Stimulated activated memory B cell treated with anti-CD40 and anti-IgM and Interleukin-4, amounts not matched to agents 10 μg/mL and 1 μg/mL and 100 μg/mL, for 72 hours (primary cell): ENCODE measurements around the gene GDF7.

ENCODE experiments used
- ATAC-seq: fragments of 150-1000 bp; cut with Tn5 transposase; 2 replicates; pipeline ENCODE4 v1.10.0; 2021
- H3K27ac Mint-ChIP-seq: one replicate; pipeline ENCODE4 v1.8.0; 2022; ENCODE audit warnings: mild to moderate bottlenecking, mixed read lengths
- H3K27me3 Mint-ChIP-seq: one replicate; pipeline ENCODE4 v1.8.0; 2022; ENCODE audit warnings: mixed read lengths
- H3K36me3 Mint-ChIP-seq: one replicate; pipeline ENCODE4 v1.8.0; 2022; ENCODE audit warnings: mixed read lengths
- H3K4me1 Mint-ChIP-seq: one replicate; pipeline ENCODE4 v1.8.0; 2022; ENCODE audit warnings: mixed read lengths
- H3K4me3 Mint-ChIP-seq: one replicate; pipeline ENCODE4 v1.8.0; 2022; ENCODE audit warnings: mild to moderate bottlenecking, moderate library complexity, mixed read lengths
- H3K9me3 Mint-ChIP-seq: one replicate; pipeline ENCODE4 v1.8.0; 2022; ENCODE audit warnings: mixed read lengths

GDF7 gene

DNA sequence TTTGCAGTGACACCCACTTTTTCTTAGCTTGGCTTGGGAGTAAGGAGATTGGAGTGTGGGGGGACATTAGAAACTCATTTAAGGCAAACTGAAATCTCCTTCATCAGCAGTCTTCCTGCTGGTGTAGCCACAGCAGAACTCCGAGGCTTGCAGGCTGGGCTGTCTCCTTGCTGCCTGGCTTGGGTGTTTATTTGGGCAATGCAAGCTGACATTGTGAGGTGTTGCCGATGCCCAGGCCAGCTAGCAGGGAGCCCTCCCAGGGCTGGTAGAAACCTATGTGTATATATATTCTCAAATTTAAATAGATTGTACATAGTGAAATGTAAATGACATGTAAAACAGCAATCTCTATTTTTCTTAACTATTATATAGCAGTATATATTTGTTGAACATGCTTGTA, 11.8 kb downstream of the GDF7 start:
- ATAC-seq = no peak
- H3K4me3 Mint-ChIP-seq = no peak overlapping the region
- H3K4me1 Mint-ChIP-seq = peaks cover 58% of the 10 kb centered on the region
- no peaks in the 10 kb centered on the region for H3K27me3 Mint-ChIP-seq
- H3K36me3 Mint-ChIP-seq = peaks cover 9% of the 10 kb centered on the region
- H3K9me3 Mint-ChIP-seq = no peaks in the 10 kb centered on the region
- peak overlapping the region; percentile 76 for H3K27ac Mint-ChIP-seq

GRCh38 chr2:20680744-20681375, 13.9 kb downstream of the GDF7 start:
- H3K27ac Mint-ChIP-seq = peak overlapping the region; percentile 68
- no peak for ATAC-seq

GRCh38 chr2:20682167-20682920, 15.4 kb downstream of the GDF7 start:
- H3K4me1 Mint-ChIP-seq = peaks cover 23% of the 10 kb centered on the region
- ATAC-seq = no peak
- H3K27ac Mint-ChIP-seq = peak overlapping the region; percentile 68
- no peaks in the 10 kb centered on the region for H3K9me3 Mint-ChIP-seq
- H3K36me3 Mint-ChIP-seq = peaks cover 35% of the 10 kb centered on the region
- no peak overlapping the region for H3K4me3 Mint-ChIP-seq
- no peaks in the 10 kb centered on the region for H3K27me3 Mint-ChIP-seq

More at GRCh38 chr2:20680744-20681375, 13.9 kb downstream of the GDF7 start:
- H3K9me3 Mint-ChIP-seq = no peaks in the 10 kb centered on the region
- peaks cover 38% of the 10 kb centered on the region for H3K4me1 Mint-ChIP-seq
- peaks cover 22% of the 10 kb centered on the region for H3K36me3 Mint-ChIP-seq
- no peak overlapping the region for H3K4me3 Mint-ChIP-seq
- no peaks in the 10 kb centered on the region for H3K27me3 Mint-ChIP-seq

- H3K9me3 Mint-ChIP-seq = no peaks in the 10 kb centered on the region
- no peak for ATAC-seq
- H3K27me3 Mint-ChIP-seq = no peaks in the 10 kb centered on the region
- H3K4me1 Mint-ChIP-seq = peaks cover 9% of the 10 kb centered on the region
- H3K27ac Mint-ChIP-seq = peak overlapping the region; percentile 68
- no peak overlapping the region for H3K4me3 Mint-ChIP-seq
- H3K36me3 Mint-ChIP-seq = peaks cover 52% of the 10 kb centered on the region
Observed at GRCh38 chr2:20684581-20685063, 17.7 kb downstream of the GDF7 start.

DNA sequence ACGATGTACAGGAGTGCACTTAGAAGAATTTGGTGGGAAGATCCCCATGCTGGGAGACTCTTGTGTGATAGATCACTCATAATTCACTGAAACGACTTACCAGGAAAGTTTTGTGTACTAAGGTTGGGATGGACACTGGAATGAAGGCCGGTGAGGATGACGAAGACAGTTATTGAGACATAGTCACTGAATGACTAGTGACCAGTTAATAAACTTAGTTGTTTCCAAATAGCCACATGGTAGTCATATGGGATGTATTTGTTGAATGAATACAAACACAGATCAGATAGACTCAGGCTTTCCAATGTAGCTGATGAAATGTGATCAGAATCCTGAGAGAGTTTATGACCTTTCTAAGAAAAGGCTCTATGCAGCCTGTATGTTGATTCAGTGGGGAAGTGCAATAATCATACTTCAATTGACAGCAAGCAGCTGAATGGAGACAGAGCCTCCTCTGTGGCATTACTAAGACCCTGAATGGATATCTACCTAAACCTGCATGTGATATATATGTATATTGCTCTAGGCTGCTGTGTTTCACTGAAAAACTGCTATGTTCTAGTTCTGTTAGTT, 20.4 kb downstream of the GDF7 start:
- Mint-ChIP-seq H3K27ac (peak overlapping the region; percentile 20), H3K4me1 (peaks cover 2% of the 10 kb centered on the region), H3K36me3 (peaks cover 63% of the 10 kb centered on the region), H3K4me3 (no peak overlapping the region), H3K27me3 (no peaks in the 10 kb centered on the region), H3K9me3 (no peaks in the 10 kb centered on the region)
- no peak for ATAC-seq

DNA sequence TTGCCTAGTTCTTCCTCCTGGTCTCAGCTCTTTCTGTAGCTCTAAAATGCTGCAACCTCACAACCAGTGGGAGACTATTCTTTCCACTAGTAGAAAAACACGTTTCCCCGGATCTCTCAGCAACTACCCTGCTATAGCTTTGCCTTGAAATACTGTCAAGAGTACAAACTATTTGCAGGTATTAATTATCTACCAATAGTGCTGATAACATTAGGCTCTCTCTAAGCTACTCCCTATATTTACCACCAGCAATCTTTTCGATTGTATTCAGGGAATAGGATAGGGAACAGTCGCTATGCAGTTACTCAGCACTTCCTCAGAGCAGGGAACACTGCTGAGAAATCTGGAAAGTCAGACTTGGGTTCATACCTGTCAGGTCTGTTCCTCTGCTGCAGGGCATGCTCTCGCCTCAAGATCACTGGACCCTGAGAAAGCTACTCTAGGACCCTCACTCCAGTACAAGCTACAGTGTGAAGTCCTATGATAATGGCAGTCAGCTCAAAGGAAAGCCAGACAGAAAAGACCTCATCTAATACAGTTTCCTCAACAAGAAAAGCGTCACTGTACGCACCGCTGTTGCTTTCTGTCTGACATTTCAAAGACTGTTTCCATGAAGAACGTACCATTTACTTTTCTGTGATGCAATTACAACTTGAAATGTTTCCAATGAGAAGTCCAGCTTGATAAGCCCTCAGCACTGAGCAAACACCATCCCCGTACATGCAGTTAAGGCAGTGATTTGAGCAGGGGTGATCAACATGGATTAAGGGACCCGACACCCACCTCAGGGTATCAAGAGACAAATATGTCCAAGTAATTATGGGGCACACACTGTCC, 22.7 kb downstream of the GDF7 start:
- no peak for ATAC-seq
- Mint-ChIP-seq H3K9me3 (no peaks in the 10 kb centered on the region), H3K4me1 (peaks cover 12% of the 10 kb centered on the region), H3K4me3 (no peak overlapping the region), H3K27ac (no peak overlapping the region), H3K27me3 (no peaks in the 10 kb centered on the region), H3K36me3 (peaks cover 53% of the 10 kb centered on the region)

GRCh38 chr2:20691076-20691734, 24.3 kb downstream of the GDF7 start:
- peaks cover 27% of the 10 kb centered on the region for H3K4me1 Mint-ChIP-seq
- H3K27me3 Mint-ChIP-seq = no peaks in the 10 kb centered on the region
- ATAC-seq = no peak
- no peaks in the 10 kb centered on the region for H3K9me3 Mint-ChIP-seq
- peaks cover 49% of the 10 kb centered on the region for H3K36me3 Mint-ChIP-seq
- H3K27ac Mint-ChIP-seq = no peak overlapping the region
- no peak overlapping the region for H3K4me3 Mint-ChIP-seq

DNA sequence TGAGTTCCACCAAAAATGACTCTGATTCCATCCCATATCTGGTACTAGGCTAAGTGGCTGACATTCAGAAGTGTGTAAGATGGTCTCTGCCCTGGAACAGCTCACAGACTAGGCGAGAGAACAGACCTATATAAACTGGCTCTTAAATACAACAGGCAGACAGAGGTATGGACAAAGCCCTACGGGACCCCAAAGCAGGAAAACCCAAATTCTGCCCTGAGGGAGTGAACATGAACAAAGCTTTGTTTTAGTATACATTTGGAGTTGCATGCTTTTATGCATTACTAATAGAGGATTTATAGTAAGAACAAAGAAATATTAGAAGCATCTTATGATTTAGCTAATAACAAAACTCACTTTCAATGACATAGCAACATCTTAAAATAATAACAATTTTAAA, 25.1 kb downstream of the GDF7 start:
- Mint-ChIP-seq H3K27ac (no peak overlapping the region), H3K9me3 (no peaks in the 10 kb centered on the region), H3K27me3 (no peaks in the 10 kb centered on the region), H3K4me3 (no peak overlapping the region), H3K36me3 (peaks cover 46% of the 10 kb centered on the region), H3K4me1 (peaks cover 32% of the 10 kb centered on the region)
- ATAC-seq = no peak

DNA sequence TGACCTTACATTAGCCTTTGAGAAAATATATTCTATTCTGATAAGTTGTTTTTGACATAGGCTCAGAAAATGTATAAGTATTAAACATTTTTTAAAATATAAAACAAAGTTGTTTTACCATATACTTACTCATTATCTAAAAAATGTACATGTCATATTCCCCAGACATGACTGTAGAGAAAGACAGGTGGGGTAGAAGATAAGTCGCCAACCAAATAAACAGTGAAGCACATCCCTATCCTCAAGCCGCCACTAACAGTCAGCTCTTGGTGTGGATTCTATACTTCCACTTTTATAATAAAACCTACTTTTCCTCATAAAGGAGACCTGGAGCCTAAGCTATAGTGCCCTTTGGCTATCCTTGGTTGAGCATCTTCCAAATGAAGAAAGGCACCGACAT, 26.4 kb downstream of the GDF7 start:
- Mint-ChIP-seq H3K9me3 (no peaks in the 10 kb centered on the region), H3K36me3 (peaks cover 40% of the 10 kb centered on the region), H3K27ac (no peak overlapping the region), H3K4me3 (no peak overlapping the region), H3K27me3 (no peaks in the 10 kb centered on the region), H3K4me1 (peaks cover 35% of the 10 kb centered on the region)
- ATAC-seq = no peak

GRCh38 chr2:20696366-20696765, 29.4 kb downstream of the GDF7 start:
- ATAC-seq = no peak
- Mint-ChIP-seq H3K27ac (no peak overlapping the region), H3K4me1 (peaks cover 49% of the 10 kb centered on the region), H3K4me3 (no peak overlapping the region), H3K9me3 (no peaks in the 10 kb centered on the region), H3K27me3 (no peaks in the 10 kb centered on the region), H3K36me3 (peaks cover 23% of the 10 kb centered on the region)

- peaks cover 49% of the 10 kb centered on the region for H3K4me1 Mint-ChIP-seq
- ATAC-seq = no peak
- H3K4me3 Mint-ChIP-seq = no peak overlapping the region
- peaks cover 27% of the 10 kb centered on the region for H3K36me3 Mint-ChIP-seq
- no peaks in the 10 kb centered on the region for H3K9me3 Mint-ChIP-seq
- H3K27me3 Mint-ChIP-seq = no peaks in the 10 kb centered on the region
- no peak overlapping the region for H3K27ac Mint-ChIP-seq
Observed at GRCh38 chr2:20697322-20697934, 30.5 kb downstream of the GDF7 start.

DNA sequence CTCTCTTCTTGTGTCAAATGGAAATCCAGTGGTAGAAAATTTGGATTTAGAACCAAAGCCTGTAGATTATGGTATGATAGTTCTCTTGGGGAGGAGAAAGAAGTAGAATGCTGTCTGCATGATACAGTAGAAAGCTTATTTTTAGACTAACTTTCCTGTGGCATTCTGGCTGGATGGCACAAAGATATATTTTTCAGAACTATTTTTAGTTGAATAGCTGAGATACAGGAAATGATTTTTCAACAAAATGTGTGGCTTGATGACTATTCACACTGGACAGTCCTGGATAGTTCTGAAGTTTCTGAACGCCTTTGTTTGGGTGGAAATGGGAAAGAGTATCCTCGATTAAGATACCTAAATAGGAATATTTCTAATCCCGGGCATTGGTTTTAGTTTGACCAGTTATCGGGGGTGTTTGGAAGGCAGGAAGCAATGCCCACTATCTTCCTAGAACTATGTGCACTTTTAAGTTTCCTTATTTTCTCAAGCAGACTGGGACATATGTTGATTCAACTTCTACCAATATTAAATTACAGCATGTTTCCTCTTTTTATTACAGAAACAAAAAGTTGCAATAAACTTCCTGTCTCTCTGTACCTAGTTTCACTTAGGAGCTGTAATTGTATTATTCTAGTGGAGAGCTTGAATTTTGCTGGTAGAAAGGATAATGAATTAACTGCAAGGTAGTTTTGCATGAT, 32.1 kb downstream of the GDF7 start:
- H3K4me3 Mint-ChIP-seq = no peak overlapping the region

GRCh38 chr2:20702563-20702962, 35.6 kb downstream of the GDF7 start:
- no peak overlapping the region for H3K4me3 Mint-ChIP-seq

More for the DNA sequence above, 32.1 kb downstream of the GDF7 start:
- Mint-ChIP-seq H3K27me3 (no peaks in the 10 kb centered on the region), H3K27ac (peak overlapping the region; percentile 71), H3K9me3 (no peaks in the 10 kb centered on the region), H3K4me1 (peaks cover 43% of the 10 kb centered on the region), H3K36me3 (peaks cover 38% of the 10 kb centered on the region)
- ATAC-seq = no peak

DNA sequence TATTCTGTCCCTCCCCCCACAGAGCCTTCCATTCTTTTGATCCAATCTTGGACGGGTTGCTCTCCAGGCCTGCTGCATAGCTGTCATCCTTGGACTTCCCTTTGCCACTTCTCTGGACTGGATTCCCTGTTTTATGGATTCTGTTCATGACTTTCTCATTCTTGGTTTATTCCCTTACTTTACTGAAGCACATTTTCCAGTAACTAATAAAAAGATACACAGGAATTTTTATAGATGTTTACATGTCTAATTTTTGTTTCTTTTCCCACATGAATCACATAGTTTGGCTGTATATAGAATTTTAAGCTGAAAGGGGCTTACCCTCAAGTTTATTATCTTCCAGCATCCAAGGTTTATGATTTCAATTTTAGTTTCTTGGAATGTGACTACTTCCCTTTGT, 37.9 kb downstream of the GDF7 start:
- no peak for ATAC-seq
- H3K27me3 Mint-ChIP-seq = no peaks in the 10 kb centered on the region
- H3K36me3 Mint-ChIP-seq = peaks cover 34% of the 10 kb centered on the region
- H3K4me1 Mint-ChIP-seq = peaks cover 19% of the 10 kb centered on the region
- no peak overlapping the region for H3K27ac Mint-ChIP-seq
- H3K9me3 Mint-ChIP-seq = no peaks in the 10 kb centered on the region
- no peak overlapping the region for H3K4me3 Mint-ChIP-seq

More at GRCh38 chr2:20702563-20702962, 35.6 kb downstream of the GDF7 start:
- peaks cover 33% of the 10 kb centered on the region for H3K36me3 Mint-ChIP-seq
- no peaks in the 10 kb centered on the region for H3K9me3 Mint-ChIP-seq
- no peak for ATAC-seq
- H3K4me1 Mint-ChIP-seq = peaks cover 31% of the 10 kb centered on the region
- no peak overlapping the region for H3K27ac Mint-ChIP-seq
- no peaks in the 10 kb centered on the region for H3K27me3 Mint-ChIP-seq
